GM18873 (cell line): ENCODE data around the gene RAPGEF4.

ENCODE experiments used
- ATAC-seq: cut with Tn5 transposase; IDR thresholded peaks from one replicate; pipeline ENCODE4 v1.9.1; 2021; ENCODE audit warnings: mild to moderate bottlenecking, moderate library complexity, moderate number of reproducible peaks; ENCODE audit not compliant: unreplicated experiment, low FRiP score

RAPGEF4 gene

GRCh38 chr2:172894689-172895387 is 159.2 kb downstream of the RAPGEF4 start:
- no peak for ATAC-seq

DNA sequence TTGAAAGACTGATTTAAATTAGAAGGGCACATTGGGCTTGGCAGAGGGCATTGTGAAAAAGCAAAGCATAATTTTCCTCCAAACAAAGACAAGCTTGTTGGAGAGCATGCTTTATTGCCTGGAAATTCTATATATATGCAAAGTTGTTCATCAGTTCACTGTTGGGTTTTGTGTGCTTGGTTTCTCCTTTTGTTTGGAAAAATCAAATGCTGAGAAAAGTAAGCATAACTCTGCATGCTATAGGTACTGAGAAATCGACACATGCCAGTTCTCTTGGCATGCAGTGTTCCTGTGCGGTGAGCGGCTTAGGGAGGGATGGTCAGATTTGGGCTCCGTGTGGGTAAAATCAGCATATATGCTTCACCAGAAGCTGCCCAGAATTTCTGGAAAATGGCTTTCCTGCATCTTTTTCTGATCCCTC is 161.0 kb downstream of the RAPGEF4 start:
- no peak for ATAC-seq

DNA sequence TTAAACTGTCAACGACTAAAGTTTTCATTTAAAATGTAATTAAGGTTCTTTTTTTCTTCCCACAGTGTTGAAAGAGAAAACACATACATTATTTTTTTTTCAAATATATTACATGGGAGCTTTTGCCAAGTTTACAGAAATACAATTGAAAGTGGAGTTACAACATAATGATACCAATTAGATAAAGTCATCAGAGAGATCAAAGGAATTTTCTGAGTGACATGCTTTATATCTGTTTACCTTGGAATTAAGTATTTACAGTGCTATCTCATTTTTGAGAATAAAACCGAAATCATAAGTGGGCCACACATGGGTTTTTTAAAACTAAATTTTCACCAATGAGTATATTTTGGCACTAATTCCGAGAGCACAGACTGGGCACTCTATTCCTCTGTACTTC is 165.2 kb downstream of the RAPGEF4 start:
- ATAC-seq: no peak

DNA sequence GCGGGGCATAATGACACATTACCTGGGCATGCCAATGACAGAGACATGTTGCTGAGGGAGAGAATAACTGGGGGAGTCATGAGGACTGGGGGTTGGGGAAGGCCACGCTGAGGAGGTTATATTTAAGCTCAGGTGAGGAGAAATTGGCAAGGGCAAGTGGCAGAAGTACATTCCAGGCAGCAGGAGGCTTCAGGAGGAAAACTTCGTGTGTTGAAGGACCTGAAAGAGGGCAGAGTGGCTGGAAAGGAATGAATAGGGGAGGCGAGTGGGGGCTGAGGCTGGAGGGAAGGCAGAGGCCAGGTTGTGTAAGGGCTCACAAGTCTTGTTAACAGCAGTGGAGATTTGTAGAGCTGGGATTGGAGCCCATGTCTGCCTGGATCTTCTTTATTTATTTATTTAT is 166.3 kb downstream of the RAPGEF4 start:
- ATAC-seq: no peak

GRCh38 chr2:172904236-172904635 is 168.6 kb downstream of the RAPGEF4 start:
- ATAC-seq: no peak

DNA sequence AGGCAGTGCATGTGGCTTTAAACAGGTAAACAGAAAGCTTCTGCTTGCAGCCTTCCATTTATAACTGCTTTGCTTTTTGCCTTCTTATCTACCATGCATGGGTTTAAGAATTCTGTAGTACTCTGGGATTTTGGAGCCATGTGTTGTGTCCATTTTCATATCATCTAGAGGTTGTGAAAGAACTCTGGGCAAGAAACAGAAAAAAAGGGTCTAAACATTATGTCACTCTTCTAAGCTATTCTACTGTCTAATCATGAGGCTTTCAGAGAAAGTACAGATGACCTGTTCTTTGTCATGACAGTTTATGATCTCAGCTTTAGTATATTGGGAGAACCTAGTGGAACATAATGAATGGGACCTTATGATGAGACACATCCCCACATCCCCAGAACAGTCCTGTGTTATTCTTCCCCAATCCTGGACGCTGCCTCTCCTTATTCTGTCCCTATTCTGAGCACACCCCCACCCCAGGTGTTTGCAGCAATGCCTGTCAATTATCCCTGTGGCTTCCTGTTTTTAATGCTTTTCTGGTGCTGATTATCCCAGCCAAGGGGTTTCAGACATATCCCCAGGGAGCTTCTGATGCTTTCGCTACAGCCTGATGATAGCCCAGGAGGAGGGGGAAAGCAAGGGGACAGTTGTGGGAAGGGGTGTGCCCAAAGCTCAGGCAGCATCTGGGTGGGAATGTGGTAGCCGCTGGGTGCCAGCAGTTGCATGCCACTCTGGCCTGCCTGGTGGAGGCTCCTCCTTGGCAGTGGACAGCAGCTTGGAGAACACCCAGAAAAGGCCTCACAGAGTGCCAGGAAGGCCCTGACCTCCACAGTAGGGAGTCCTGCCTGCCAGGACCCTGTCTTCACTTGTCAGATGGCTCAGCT is 170.5 kb downstream of the RAPGEF4 start:
- no peak for ATAC-seq

GRCh38 chr2:172908275-172908674 is 172.6 kb downstream of the RAPGEF4 start:
- ATAC-seq: no peak

DNA sequence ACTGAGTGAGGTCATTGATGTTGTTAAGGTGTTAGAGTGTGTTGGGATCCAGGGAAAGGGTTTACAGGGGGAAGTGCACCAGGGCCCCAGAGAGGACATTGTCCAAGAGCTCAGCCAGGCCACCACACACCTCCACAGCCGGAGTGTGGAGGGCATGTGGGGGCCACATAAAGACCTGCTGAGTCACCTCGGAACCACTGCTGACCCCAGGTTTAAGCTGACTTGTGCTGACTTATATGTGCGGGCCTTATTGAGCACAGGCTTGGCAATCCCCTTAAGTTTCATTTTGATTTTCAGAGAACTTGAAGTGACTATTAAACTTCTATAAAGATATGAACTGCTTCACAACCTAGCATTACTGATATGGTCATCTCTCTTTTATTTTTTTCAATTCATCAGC is 173.8 kb downstream of the RAPGEF4 start:
- no peak for ATAC-seq

GRCh38 chr2:172912266-172912665 is 176.6 kb downstream of the RAPGEF4 start:
- ATAC-seq: no peak

DNA sequence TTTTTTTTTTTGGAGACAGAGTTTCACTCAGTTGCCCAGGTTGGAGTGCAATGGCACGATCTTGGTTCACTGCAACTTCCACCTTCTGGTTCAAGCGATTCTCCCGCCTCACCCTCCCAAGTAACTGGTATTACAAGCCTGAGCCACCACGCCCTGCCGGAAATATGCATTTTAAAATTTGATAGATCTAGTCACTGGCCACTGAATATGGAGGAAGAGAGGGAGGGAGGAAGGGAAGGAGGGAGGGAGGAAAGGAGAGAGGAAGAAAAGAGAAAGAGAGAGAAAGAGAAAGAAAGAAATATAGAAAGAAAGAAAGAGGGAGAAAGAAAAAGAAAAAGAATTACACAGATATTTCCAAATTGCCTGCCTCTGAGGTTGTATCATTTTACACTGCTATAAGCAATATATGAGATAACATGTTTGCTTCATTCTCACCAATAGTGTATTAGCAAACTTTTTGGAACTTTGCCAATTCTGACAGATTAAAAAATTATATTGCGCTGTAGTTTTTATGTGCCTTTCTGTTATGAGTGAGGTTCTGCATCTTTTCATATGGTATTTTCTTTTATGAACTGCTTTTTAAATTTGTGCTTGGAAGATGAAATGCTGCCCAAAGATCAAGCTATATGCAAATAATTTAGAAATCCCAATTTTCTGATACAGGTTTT is 178.8 kb downstream of the RAPGEF4 start:
- ATAC-seq: no peak

DNA sequence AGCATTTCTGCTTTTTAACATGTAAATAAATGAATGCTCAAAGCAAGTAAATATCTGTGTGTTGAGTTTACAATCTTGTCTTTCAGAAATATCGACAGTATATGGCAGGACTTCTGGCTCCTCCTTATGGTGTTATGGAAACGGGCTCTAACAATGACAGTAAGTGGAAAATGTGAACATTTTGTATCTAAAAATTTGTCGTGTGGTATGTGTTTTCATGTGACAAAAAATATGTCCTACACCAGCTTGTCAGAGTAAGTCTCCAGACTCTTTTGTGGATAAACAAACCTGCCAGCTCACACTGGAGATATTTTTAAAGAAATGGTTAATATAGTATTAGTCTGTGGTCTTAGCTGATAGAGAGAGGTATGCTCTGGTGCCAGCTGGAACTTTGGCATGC is 182.1 kb downstream of the RAPGEF4 start:
- ATAC-seq: no peak

DNA sequence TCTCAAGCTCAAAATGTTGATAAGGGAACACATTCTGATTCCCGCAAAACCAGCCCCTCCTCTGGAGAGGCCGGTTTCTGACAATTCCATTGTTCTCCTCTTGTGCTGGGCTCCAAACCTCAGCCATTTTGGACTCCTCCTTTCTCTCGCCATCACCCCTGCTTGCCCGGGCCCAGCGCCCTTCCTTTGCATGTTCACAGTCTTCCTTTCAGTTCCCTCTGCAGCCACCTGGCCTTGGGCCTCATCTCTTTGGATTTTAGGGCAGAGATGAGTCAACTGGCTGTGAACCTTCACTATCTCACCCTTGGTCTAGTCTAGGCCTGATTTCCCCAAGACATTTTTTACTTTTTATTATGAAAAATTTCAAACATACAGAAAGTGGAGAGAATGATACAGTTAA is 184.1 kb downstream of the RAPGEF4 start:
- peak; percentile 82 for ATAC-seq

- no peak for ATAC-seq
These were observed 186.0 kb downstream of the RAPGEF4 start for GRCh38 chr2:172921532-172922236.

DNA sequence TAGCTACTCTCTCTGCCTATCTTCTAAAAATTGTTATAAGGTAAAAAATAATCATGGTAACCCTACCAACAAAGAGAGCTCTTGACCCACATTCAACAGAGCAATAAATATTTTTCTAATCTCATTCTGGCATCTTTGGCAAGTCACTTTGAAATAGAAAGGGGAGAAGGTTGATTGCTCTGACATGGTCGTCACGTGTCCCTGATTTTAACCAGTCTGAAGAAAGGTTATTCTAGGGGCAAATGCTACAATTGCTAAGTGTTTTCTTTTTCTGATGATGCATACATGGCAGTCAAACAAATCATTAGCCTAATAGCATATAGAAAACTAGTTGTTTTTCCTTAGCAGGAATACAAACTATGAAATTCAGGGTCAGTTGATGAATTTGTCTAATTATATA is 186.7 kb downstream of the RAPGEF4 start:
- no peak for ATAC-seq

DNA sequence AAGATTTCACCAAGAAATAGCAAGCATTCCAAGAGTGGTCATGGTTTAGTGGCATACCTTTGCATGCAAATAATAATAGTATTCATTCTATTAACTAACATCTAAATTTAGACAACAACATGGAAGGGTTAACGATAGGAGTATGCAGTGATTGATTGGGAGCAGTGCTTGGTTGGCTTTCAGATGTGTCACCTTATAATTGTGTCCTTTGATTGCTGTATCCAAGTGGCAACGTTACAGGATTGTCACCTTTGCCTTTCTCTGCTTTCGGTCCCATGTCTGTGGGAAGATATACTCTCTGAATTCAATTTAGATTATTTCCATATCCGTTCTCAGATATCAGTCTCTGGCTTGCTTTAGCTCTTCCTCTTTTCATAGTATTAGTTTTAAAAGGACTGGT is 187.2 kb downstream of the RAPGEF4 start:
- ATAC-seq: no peak

DNA sequence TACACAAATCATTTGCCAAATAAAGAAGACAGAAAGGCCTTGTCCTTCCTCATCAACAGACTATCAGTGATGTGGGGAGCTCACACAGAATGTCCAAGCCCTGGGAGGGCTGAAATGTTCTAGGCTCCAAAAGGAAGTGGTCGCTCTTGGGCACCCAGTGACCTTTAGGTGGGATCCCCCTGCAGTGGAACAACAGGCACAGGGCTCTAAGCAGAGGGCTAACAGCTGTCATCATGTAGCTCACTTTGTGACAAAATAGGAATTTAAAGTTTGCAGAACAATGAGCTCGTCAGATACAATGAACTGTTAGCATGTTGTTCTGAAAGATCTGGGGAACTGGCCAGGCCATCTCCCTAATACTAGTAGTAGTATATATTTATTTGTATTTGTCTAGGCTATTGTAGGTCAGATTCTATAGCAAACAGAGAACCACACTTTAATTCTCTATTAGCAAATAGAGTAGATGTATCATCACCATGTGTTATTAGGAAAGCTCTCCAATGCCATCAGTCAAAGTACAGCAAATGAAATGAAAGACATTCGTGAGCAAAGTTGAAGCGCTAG is 188.5 kb downstream of the RAPGEF4 start:
- ATAC-seq: no peak

- ATAC-seq: no peak
These were observed 190.0 kb downstream of the RAPGEF4 start for GRCh38 chr2:172925600-172925999.

GRCh38 chr2:172926785-172927640 is 191.4 kb downstream of the RAPGEF4 start:
- no peak for ATAC-seq

DNA sequence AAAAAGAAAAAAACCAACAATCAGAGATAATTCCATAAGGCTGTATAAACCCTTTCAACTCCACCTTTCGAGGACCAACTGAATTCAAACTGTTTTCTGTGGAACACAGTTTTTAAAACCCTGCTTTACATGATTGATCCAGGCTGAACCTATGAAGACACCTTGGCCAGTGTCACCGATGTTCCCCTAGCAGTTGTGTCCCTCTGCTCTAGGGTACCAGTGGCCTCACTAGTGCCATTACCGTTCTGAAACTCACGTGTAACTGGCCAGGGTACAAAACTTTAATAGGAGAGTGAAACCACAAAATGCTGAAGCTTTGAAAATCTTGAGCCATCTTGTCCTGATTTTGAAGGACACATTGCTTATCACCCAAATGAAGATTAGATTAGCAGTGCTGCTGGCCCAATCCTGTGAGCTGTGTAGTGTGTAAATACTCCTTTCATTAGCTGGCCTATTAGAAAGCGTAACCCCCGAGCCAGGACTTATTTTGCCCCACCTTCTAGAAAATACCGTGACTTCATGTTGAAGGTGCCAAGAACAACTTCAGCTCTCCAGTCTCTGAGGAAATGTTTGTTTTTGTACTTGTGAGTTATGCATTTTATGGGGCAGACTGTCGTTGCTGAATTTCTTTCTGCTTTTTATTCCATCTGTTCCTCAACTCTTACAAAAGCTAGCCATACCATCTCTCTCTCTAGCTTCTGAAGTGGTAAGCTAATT is 192.2 kb downstream of the RAPGEF4 start:
- no peak for ATAC-seq
